ENCODE data around the gene LRIT2.

The LRIT2 gene

DNA sequence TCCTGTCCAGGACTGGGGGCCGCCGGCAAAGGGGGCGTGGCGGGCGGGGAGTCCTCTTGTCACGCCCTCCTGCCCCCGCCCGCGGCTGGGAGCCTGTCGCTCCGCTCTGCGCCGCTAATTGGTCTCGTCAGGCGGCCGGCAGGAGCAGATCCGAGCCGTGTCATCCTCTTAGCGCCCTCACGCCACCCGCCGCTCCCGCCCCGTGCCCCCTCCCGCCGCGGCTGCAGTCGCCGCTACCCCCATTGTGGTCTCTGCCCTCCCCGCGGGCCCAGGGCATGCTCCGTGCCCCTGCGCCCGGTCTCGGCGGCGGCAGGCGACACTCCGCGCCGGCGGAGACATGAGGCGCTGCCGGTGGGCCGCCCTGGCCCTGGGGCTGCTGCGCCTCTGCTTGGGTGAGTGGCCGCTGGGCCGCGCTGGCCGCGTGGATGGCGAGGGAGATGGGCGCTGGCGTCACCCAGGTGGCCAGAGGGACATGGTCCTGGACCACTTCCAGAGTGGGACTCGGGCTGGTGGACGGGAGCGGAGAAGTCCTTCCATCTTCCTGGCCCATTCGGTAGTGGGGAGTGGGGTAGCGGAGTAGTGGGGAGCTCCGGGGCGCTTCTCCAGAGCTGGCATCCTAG is 30.8 kb downstream of the LRIT2 start, which contains the start of gene CDHR1:
CDHR1 (plus strand) TSS at position 114 of the 620 bp plus-strand sequence; CDS start at position 338, 224 bp downstream.
- no peak within 1 kb of the TSS for H3K27ac ChIP-seq
- TF ChIP-seq, protein P1, sequence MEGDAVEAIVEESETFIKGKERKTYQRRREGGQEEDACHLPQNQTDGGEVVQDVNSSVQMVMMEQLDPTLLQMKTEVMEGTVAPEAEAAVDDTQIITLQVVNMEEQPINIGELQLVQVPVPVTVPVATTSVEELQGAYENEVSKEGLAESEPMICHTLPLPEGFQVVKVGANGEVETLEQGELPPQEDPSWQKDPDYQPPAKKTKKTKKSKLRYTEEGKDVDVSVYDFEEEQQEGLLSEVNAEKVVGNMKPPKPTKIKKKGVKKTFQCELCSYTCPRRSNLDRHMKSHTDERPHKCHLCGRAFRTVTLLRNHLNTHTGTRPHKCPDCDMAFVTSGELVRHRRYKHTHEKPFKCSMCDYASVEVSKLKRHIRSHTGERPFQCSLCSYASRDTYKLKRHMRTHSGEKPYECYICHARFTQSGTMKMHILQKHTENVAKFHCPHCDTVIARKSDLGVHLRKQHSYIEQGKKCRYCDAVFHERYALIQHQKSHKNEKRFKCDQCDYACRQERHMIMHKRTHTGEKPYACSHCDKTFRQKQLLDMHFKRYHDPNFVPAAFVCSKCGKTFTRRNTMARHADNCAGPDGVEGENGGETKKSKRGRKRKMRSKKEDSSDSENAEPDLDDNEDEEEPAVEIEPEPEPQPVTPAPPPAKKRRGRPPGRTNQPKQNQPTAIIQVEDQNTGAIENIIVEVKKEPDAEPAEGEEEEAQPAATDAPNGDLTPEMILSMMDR (IDR thresholded peaks at IDR 0.05), result no peak
- TF ChIP-seq ZFX (IDR thresholded peaks at IDR 0.05; ENCODE audit: borderline replicate concordance), result no peak

DNA sequence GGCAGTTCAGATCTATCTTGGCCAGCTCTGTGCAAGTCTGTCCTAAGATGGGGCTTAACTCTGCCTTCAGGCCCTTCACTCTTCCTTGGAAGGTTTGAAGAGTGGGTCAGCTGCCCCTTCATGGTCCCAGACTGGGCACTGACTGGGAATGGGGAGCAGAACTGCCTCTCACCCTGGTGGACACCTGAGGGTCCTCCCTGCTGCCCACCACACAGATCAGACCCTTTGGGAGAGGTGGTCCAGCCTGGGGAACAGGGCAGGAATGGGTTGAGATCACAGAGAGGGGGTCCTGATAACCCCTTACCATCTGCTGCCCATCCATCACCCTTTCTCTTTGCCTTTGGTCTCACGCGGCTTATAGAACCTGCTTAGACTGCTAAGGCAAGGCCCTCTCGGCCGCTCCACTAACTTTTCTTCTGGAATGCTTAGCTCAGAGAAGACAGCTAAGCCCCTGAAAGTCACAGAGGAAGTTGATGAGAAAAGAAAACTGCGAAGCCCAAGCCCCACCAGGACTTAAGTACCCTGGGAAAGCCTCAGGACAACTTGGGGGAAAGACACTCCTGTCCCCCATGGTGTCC is 31.4 kb downstream of the LRIT2 start:
- H3K27ac ChIP-seq, result no peak overlapping the region
- TF ChIP-seq, protein P1 (IDR thresholded peaks at IDR 0.05), result no peak
- no peak for TF ChIP-seq ZFX (IDR thresholded peaks at IDR 0.05; ENCODE audit: borderline replicate concordance)

DNA sequence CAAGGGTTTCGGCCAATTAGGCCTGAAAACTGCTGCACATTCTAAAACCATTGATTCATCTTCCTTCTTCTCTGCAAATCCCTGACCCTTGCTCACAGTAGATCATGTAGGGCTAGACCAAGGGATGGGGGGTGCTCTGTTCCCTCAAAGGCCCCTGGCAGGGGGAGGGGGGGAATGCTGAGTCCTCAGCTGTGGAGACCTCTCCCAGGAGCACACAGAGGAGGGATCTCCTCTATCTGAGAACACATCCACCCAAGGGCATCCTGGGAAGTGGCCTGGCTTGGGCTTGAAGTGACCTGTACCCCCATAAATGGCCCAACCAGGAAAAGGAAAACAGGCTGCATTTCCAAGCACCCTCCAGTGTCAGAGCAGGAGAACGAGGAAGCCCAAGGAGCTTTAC is 32.0 kb downstream of the LRIT2 start:
- no peak overlapping the region for H3K27ac ChIP-seq
- TF ChIP-seq ZFX (IDR thresholded peaks at IDR 0.05; ENCODE audit: borderline replicate concordance), result no peak
- TF ChIP-seq, protein P1 (IDR thresholded peaks at IDR 0.05), result no peak

DNA sequence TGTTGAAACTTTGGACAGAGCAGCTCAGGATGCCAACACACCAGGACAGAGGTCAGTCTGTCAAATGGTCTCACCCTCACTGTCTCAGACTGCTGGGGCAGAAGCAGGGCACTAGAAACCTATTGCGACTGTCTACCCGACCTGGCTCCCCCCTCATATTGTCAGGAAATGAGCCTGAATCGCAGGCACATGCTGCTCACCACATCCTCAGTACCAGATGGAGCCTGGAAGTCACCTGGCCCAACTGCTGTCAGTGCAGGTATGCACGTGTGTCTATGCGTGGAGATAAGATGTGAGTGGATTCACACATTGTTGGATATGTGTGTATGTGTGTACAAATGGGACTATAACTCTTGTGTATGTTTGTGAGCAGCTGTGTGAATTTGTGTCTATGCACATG is 34.2 kb downstream of the LRIT2 start:
- no peak overlapping the region for H3K27ac ChIP-seq
- TF ChIP-seq, protein P1 (IDR thresholded peaks at IDR 0.05), result no peak
- TF ChIP-seq ZFX (IDR thresholded peaks at IDR 0.05; ENCODE audit: borderline replicate concordance), result no peak

DNA sequence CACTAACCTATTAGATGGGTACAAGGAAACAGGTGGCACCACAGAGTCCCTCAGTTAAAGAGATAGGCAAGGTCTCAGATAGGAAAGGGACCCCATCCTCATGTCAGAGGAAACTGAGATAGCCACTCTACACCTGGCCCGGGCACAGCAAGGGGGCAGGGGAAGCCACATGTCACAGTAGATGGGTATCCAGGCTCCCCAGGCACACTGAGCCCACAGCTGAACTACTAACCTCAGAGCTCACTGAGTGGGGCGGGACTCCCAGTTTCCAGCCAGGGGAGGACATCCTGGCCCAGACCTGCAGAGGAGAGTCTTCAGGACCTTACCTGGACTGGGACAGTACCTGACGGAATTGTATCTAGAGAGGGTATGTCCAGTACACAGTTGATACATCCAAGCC is 34.7 kb downstream of the LRIT2 start:
- TF ChIP-seq ZFX (IDR thresholded peaks at IDR 0.05; ENCODE audit: borderline replicate concordance), result no peak
- TF ChIP-seq, protein P1 (IDR thresholded peaks at IDR 0.05), result no peak
- H3K27ac ChIP-seq, result no peak overlapping the region

DNA sequence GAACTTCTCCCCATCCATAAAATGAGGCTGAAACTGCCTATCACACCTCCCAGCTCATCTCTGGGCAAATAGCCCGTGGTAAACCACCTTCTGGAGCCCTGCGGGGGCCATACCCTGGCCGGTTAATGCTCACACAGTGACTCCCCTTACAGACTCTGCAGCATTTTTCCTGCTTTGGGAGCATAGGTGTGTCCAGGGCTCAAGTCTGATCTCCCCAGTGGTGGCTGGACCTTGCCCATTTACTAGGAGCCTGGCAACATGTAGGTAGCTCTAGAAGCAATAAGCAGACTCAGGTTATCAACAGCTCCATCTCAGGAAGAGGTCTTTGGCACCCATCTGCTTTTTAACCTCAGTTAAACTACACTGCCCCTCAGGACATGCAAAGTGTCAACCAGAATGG is 36.5 kb downstream of the LRIT2 start:
- TF ChIP-seq, protein P1 (IDR thresholded peaks at IDR 0.05), result no peak
- no peak for TF ChIP-seq ZFX (IDR thresholded peaks at IDR 0.05; ENCODE audit: borderline replicate concordance)
- no peak overlapping the region for H3K27ac ChIP-seq

DNA sequence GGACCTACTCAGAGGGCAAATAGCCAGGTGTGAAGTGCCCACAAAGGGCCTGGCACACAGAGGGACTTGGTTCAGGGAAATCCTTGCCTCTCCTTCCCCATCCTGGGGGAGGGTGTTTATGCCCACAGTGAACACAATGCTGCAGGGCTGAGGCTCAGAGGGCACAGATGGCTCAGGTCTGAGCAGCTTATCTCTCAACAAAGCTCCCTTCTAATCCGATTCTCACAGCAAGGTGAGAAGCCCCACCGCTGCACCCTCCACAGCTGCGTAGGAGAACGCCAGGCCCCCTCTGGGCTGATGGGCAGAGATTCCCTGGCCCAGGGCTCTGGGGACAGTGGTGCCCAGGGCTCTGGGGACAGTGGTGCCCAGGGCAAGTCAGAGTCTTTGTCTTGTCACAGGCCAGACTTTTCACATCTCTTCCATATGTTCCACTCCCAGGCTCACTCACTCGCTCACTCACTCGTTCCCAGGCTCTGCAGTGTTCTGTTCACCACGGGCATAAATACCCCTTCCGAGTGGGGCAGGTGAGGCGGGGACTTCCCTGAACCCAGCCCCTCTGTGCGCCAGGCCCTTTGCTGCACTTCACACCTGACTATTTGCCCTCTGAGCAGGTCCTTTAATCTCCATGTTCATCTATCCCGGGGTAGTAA is 39.7 kb downstream of the LRIT2 start:
- no peak for TF ChIP-seq ZFX (IDR thresholded peaks at IDR 0.05; ENCODE audit: borderline replicate concordance)
- TF ChIP-seq, protein P1 (IDR thresholded peaks at IDR 0.05), result no peak
- no peak overlapping the region for H3K27ac ChIP-seq
